Stimulated activated CD8-positive, alpha-beta memory T cell treated with anti-CD3 and anti-CD28 coated beads, Interleukin-15, amount 100 ng/mL, for 24 hours (primary cell): ENCODE data around the gene FGFRL1.

Experiments
- DNase-seq: peaks from one replicate; pipeline ENCODE4 v3.0.0-alpha.2; 2020; ENCODE audit warnings: low read depth

The FGFRL1 gene

DNA sequence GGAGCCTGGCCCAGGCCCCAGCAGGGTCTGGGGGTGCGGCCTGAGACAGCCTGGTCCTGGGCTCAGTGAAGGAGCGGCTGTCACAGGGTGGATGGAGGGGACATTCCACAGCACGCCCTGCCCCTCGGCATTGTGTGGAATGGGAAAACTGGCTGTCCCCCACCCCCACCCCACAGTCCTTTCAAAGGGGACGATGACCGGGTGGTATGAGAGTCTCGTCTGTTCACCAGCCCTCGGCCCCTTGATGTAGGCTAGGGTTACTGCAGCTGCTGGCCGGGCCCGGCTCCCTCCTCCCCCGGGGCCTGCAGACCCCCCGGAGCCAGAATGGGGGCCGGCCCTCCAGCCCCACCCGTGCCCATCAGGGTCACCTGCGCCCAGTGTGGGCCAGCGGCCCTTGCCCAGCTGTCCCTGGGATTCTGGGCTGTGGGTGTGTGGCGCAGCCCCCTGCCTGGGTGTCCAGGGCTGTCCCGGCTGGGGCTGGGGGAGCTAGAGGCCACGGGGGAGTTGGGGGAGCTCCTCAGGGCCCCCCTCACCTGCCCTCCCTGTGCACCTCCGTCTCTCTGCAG lies 11.7 kb downstream of the FGFRL1 start:
- no peak for DNase-seq

DNA sequence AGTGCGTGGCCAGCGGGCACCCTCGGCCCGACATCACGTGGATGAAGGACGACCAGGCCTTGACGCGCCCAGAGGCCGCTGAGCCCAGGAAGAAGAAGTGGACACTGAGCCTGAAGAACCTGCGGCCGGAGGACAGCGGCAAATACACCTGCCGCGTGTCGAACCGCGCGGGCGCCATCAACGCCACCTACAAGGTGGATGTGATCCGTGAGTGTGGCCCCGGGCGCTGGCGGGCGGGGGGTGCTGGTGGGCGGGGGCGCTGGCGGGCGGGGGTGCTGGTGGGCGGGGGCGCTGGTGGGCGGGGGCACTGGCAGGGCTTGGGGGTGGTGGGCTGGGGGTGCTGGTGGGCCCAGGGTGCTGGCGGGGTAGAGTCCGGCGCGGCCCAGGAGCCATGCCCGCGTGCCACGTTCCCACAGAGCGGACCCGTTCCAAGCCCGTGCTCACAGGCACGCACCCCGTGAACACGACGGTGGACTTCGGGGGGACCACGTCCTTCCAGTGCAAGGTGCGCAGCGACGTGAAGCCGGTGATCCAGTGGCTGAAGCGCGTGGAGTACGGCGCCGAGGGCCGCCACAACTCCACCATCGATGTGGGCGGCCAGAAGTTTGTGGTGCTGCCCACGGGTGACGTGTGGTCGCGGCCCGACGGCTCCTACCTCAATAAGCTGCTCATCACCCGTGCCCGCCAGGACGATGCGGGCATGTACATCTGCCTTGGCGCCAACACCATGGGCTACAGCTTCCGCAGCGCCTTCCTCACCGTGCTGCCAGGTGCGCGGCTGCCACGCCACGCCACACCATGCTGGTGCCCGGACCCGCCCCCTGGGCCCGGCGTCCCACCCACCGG lies 12.7 kb downstream of the FGFRL1 start:
- DNase-seq, result no peak

- no peak for DNase-seq
These were observed 13.6 kb downstream of the FGFRL1 start for GRCh38 chr4:1024882-1025545.

DNA sequence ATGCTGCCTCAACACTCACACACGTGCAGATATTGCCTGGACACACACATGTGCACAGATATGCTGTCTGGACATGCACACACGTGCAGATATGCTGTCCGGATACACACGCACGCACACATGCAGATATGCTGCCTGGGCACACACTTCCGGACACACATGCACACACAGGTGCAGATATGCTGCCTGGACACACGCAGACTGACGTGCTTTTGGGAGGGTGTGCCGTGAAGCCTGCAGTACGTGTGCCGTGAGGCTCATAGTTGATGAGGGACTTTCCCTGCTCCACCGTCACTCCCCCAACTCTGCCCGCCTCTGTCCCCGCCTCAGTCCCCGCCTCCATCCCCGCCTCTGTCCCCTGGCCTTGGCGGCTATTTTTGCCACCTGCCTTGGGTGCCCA lies 14.7 kb downstream of the FGFRL1 start:
- no peak for DNase-seq

- no peak for DNase-seq
These were observed 15.9 kb downstream of the FGFRL1 start for GRCh38 chr4:1027219-1027914.

- DNase-seq, result no peak
These were observed 16.5 kb downstream of the FGFRL1 start for GRCh38 chr4:1027915-1028238.

DNA sequence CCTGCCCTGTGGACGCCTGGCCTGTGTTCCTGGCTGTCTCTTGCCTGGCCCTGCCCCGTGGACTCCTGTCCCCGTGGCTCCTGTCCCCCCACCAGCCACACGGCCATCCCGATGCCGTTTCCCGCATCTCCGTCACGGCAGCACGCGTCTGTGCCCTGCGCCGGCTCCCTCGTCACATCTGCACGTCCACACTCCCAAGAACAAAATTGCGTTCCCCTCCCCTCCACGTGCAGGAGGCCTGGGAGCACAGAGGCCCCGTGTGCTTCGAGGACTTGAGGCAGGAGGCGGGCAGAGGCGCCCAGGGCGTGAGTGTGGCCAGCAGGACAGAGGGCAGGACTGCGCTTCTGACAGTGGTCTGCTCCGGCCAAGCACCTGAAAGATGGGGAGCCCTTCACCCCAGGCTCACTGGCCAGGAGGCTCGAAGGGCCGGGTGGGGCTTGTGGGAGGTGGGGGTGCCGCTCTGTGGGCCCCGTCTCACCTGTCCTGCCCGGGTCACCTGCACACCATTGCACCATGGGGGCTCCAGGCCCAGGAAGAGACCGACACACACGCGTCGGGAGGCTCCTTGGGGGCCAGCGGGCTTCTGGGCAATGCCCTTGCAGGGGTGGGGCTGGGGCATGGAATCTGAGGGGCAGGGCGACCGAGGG lies 17.3 kb downstream of the FGFRL1 start:
- no peak for DNase-seq

DNA sequence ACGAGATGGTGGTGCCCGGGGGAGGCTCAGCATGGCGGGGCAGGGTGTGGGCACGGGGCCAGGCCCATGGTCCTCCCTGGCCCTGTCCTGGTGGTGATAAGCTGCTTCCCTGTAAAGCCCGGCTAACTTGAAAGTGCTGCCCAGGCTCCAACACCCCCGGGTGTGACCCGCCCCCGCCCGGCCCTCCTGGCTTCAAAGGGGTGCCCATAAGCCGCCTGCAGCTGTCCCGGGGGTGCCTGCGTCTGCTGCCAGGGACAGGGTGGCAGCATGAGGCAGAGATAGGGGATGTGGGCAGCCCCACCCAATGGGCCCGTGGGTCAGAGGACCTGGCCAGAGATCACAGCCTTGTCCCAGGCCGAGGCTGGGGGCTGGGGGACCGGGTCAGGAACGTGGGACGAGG lies 18.1 kb downstream of the FGFRL1 start:
- DNase-seq, result no peak

GRCh38 chr4:1030031-1030430 lies 18.6 kb downstream of the FGFRL1 start:
- no peak for DNase-seq

GRCh38 chr4:1030559-1030958 lies 19.1 kb downstream of the FGFRL1 start:
- DNase-seq, result no peak

- no peak for DNase-seq
These were observed 19.9 kb downstream of the FGFRL1 start for GRCh38 chr4:1031346-1031745.

DNA sequence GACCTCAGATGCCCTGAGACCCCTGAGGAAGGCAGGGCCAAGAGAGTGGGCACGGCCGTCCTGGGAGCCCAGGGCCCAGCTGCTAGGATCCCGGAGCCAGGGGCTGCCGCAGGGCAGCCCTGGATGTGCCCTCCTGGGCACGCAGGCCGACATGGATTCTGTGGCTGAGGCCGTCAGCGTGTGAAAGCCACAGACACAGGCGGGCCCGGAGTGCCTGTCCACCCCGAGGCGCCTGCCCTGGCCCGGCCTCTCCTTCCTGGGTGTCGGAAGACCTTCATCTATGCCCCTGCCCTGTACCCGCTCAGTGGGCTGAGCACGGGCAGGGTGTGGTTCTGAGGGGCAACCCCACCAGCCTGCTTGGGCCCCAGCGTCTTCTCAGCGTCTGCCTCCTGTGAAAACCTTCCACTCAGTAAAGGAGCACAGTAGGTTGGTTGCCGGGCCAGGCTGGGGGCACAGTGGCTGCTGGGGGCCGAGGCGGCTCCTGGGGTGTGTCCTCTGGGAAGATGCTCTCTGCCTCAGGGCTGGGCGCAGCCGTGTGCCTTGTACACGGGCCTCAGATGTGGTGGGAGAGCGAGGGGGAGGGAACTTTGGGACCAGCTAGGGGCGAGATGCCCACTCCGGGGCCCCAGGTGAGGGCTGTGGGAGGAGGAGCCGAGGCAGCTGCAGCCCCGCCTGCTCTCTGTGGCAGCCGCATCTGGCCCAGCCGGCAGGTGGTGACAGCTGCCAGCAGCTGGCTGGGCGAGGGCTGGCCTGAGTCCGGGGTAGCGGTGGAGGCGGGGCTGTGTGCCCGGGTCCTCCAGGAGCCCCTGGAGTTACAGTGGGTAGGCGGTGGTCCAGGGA lies 20.8 kb downstream of the FGFRL1 start:
- no peak for DNase-seq

GRCh38 chr4:1032861-1033260 lies 21.4 kb downstream of the FGFRL1 start:
- no peak for DNase-seq

- DNase-seq, result no peak
These were observed 22.6 kb downstream of the FGFRL1 start for GRCh38 chr4:1033840-1034551.

DNA sequence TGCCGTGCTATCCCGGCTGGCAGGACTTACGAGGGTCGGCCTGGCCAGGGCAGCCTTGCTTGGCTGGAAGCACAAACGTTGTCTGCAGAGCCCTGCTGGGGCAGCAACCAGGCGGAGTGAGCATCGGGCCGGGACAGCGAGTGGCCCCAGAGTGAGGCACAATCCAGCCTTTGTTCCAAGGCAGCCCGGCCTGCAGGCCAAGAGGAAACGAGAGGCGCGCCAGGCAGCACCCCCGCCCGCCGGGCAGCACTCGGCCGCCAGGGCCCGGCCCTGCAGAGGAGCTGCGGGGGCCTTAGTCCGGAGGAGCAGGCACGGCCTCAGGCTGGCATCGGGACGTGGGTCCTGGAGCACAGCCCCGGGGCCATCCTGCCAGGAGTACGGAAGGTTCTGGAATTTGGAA lies 24.1 kb downstream of the FGFRL1 start:
- DNase-seq, result no peak

DNA sequence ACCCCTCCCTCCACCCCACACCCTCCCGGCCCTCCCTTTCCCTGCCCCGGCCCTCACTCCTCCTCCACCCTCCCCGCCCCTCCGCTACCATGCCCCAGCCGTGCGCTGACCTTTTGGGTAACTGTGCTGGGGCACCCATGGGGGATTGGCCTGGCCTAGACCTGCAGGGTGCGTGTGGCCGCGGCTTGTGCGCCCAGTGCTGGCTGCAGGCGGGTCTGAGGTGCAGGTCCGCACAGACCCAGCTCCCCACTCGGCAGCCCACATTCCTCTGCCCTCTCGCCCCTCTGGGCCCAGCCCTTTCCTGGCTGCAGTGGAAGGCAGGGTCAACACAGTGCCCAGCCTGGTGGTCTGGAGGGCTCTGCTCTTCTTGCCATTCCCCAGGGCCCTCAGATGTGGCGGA lies 24.7 kb downstream of the FGFRL1 start:
- no peak for DNase-seq

DNA sequence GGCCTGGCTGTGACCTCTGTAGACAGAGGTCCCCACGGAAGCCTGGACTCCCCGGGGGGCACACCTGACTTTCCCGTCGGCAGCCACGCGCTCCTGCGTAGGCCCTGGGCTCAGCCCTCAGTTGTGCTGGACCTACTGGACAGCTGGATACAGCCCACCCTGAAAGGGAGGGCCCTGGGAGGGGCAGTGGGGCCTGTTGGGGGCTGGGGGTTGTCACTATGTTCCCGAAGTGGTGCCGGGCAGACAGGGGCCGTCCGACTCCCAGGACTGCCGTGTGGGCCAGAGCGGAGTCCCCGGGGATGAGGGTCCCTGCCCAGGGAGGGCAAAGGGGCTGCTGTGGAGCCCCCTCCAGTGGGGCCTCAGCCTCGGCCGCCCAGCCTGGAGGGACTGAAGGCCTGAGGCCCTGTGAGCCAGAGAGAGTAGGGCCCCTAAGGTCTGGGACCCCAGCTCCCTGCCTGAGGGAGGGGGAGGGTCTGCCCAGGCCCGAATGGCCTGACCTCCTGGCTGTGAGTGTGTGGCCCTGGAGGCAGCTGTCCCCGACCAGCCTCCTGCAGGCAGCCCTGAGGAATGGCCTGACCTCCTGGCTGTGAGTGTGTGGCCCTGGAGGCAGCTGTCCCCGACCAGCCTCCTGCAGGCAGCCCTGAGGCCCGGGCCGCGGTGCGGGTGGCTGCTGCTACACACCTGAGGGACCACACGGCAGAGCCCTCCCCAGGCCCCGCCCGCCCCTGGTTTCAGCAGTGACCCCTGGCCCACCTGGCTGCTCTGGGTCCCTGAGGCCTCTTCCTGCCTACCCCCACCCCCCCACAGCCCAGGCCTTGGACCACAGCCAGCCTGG lies 25.8 kb downstream of the FGFRL1 start:
- DNase-seq, result no peak

GRCh38 chr4:1038948-1039492 lies 27.6 kb downstream of the FGFRL1 start:
- DNase-seq, result no peak

DNA sequence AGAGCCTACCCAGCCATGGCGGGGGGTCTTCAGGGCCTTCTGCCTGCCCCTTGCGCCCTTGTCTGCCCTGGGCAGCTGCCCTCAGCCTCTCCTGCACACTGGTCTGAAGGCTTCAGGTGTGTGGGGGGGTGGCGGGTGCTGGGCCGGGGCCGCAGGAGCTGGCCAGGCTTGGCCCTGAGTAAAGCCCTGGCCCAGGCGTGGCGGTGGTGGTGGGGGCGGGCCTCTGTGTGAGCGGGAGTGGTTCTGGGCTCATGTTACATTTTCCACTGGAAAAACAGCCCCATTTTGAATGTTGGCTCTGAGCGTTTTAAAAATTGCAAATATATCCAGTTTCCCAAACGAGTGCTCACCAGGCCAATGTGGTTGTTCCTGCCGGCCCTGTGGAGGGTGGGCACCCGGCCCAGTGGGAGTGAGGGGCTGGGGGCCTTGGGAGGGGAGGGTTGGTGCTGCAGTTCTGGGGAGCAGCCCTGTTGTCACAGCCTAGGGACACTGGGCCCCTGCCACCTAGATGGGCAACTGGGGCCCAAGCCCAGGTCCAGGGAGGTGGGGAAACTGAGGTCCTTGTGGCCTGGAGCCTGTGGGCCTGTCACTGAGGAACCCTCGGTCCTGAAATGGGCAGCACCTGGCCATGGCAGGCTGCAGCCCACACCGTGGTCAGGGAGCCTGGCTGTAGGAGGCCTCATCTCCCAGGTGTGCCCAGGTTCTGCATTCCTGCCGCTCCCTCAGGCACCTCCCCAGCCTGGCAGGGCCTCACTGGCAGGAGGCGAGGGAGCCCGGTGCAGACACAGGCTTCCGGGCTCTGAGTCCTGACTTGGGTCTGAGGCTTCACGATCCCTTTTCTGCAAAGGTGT lies 28.3 kb downstream of the FGFRL1 start:
- DNase-seq, result no peak
